ENCODE results near the gene ZNF281.

The ZNF281 gene

GRCh38 chr1:200367841-200368534 is 41.8 kb downstream of the ZNF281 start:
- DNase-seq (ENCODE audit: low spot score) = no peak
- Histone ChIP-seq H3K4me1 (ENCODE audit: insufficient read depth, poor library complexity, severe bottlenecking) (peaks cover 43% of the 10 kb centered on the region), H3K4me3 (ENCODE audit: severe bottlenecking) (no peak overlapping the region), H3K36me3 (ENCODE audit: low read depth) (no peaks in the 10 kb centered on the region), H3K9me3 (ENCODE audit: severe bottlenecking) (no peaks in the 10 kb centered on the region), H3K27me3 (ENCODE audit: insufficient read depth, poor library complexity, severe bottlenecking) (no peaks in the 10 kb centered on the region), H3K27ac (ENCODE audit: poor library complexity, severe bottlenecking) (peak overlapping the region; percentile 30)
- ATAC-seq (ENCODE audit: low read depth) = peak; percentile 50
- TF ChIP-seq, protein P1, sequence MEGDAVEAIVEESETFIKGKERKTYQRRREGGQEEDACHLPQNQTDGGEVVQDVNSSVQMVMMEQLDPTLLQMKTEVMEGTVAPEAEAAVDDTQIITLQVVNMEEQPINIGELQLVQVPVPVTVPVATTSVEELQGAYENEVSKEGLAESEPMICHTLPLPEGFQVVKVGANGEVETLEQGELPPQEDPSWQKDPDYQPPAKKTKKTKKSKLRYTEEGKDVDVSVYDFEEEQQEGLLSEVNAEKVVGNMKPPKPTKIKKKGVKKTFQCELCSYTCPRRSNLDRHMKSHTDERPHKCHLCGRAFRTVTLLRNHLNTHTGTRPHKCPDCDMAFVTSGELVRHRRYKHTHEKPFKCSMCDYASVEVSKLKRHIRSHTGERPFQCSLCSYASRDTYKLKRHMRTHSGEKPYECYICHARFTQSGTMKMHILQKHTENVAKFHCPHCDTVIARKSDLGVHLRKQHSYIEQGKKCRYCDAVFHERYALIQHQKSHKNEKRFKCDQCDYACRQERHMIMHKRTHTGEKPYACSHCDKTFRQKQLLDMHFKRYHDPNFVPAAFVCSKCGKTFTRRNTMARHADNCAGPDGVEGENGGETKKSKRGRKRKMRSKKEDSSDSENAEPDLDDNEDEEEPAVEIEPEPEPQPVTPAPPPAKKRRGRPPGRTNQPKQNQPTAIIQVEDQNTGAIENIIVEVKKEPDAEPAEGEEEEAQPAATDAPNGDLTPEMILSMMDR (IDR thresholded peaks at IDR 0.05; ENCODE audit: poor library complexity, severe bottlenecking) = no peak

- peaks cover 34% of the 10 kb centered on the region for H3K4me1 ChIP-seq (ENCODE audit: insufficient read depth, poor library complexity, severe bottlenecking)
- TF ChIP-seq, protein P1 (IDR thresholded peaks at IDR 0.05; ENCODE audit: poor library complexity, severe bottlenecking) = no peak
- no peak overlapping the region for H3K27ac ChIP-seq (ENCODE audit: poor library complexity, severe bottlenecking)
- no peaks in the 10 kb centered on the region for H3K27me3 ChIP-seq (ENCODE audit: insufficient read depth, poor library complexity, severe bottlenecking)
- no peak overlapping the region for H3K4me3 ChIP-seq (ENCODE audit: severe bottlenecking)
- H3K36me3 ChIP-seq (ENCODE audit: low read depth) = no peaks in the 10 kb centered on the region
- no peaks in the 10 kb centered on the region for H3K9me3 ChIP-seq (ENCODE audit: severe bottlenecking)
- DNase-seq (ENCODE audit: low spot score) (no peak), ATAC-seq (ENCODE audit: low read depth) (no peak)
Measured at GRCh38 chr1:200366577-200367253, 43.1 kb downstream of the ZNF281 start.

DNA sequence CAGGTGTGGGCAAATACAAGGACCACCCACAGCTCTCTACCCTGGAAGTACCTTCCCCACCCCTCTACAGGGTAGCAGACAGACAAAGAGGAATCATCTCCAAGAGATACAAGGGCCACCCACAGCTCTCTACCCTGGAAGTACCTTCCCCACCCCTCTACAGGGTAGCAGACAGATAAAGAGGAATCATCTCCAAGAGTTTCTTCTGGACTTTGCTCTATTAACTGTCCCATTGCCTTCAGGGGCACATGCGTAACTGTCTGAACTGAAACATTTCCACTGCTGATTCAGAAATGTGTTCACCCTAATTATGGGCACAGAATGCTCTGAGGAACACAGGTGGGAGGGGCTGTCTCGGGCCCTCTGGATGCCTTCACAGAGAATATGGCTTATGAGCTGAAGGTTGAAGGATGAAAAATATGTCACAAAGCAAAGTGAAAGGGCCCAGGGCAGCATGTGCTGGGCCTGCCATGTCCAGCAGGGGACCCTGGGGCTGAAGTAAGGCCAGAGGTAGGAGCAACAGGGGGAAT is 43.9 kb downstream of the ZNF281 start:
- H3K27me3 ChIP-seq (ENCODE audit: insufficient read depth, poor library complexity, severe bottlenecking) = no peaks in the 10 kb centered on the region
- H3K27ac ChIP-seq (ENCODE audit: poor library complexity, severe bottlenecking) = no peak overlapping the region
- H3K36me3 ChIP-seq (ENCODE audit: low read depth) = no peaks in the 10 kb centered on the region
- H3K4me1 ChIP-seq (ENCODE audit: insufficient read depth, poor library complexity, severe bottlenecking) = peaks cover 27% of the 10 kb centered on the region
- ATAC-seq (ENCODE audit: low read depth) (no peak), DNase-seq (ENCODE audit: low spot score) (no peak)
- H3K4me3 ChIP-seq (ENCODE audit: severe bottlenecking) = no peak overlapping the region
- TF ChIP-seq, protein P1 (IDR thresholded peaks at IDR 0.05; ENCODE audit: poor library complexity, severe bottlenecking) = no peak
- no peaks in the 10 kb centered on the region for H3K9me3 ChIP-seq (ENCODE audit: severe bottlenecking)

- ATAC-seq (ENCODE audit: low read depth) = peak; percentile 28; the same call in 1 of the 3 replicates
- Histone ChIP-seq H3K9me3 (ENCODE audit: severe bottlenecking) (no peaks in the 10 kb centered on the region), H3K4me1 (ENCODE audit: insufficient read depth, poor library complexity, severe bottlenecking) (peaks cover 24% of the 10 kb centered on the region), H3K4me3 (ENCODE audit: severe bottlenecking) (no peak overlapping the region), H3K27me3 (ENCODE audit: insufficient read depth, poor library complexity, severe bottlenecking) (no peaks in the 10 kb centered on the region), H3K36me3 (ENCODE audit: low read depth) (no peaks in the 10 kb centered on the region), H3K27ac (ENCODE audit: poor library complexity, severe bottlenecking) (peak overlapping the region; percentile 22)
- no peak for DNase-seq (ENCODE audit: low spot score)
- TF ChIP-seq, protein P1 (IDR thresholded peaks at IDR 0.05; ENCODE audit: poor library complexity, severe bottlenecking) = no peak
Measured at GRCh38 chr1:200364831-200365230, 45.0 kb downstream of the ZNF281 start.
